Measurements from ENCODE around the gene PARP9.
"Not testable (repeated sequence)": the region's sequence is repeated elsewhere in the genome, so short reads cannot be mapped to it uniquely, and the experiment has no call there.

PARP9 gene

GRCh38 chr3:122505676-122506075, 58.4 kb downstream of the PARP9 start:
- Histone ChIP-seq H3K36me3 (ENCODE audit: control insufficient read depth, insufficient read depth, low read length, severe bottlenecking) (peaks cover 7% of the 10 kb centered on the region), H3K4me3 (ENCODE audit: low read length) (no peak overlapping the region), H3K4me1 (ENCODE audit: control insufficient read depth, insufficient read depth, low read length) (peaks cover 19% of the 10 kb centered on the region), H3K27me3 (replicated peaks; ENCODE audit: control insufficient read depth, insufficient read depth, low read length) (no peaks in the 10 kb centered on the region), H3K9me3 (ENCODE audit: control insufficient read depth, low read length) (no peaks in the 10 kb centered on the region), H3K9ac (ENCODE audit: low read length) (no peak overlapping the region)
- no peak for DNase-seq (ENCODE audit: low read depth)

DNA sequence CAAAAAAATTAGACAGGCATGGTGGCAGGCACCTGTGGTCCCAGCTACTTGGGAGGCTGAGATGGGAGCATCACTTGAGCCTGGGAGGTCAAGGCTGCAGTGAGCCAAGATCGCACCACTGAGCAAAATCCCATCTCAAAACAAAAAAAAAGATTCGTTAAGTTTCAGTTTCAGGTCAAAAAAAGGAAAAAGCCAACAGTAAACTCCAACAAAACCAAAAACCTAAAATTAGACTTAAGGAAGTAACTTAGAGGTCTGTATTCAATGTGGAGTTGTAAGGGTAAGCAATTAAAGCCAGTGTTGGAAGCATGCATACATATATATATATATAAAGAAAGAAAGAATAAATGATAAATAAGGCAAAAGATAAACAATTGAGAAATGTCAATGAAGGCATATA, 61.2 kb downstream of the PARP9 start:
- no peak overlapping the region for H3K4me3 ChIP-seq (ENCODE audit: low read length)
- no peaks in the 10 kb centered on the region for H3K27me3 ChIP-seq (replicated peaks; ENCODE audit: control insufficient read depth, insufficient read depth, low read length)
- no peak overlapping the region for H3K9ac ChIP-seq (ENCODE audit: low read length)
- peaks cover 7% of the 10 kb centered on the region for H3K36me3 ChIP-seq (ENCODE audit: control insufficient read depth, insufficient read depth, low read length, severe bottlenecking)
- no peaks in the 10 kb centered on the region for H3K9me3 ChIP-seq (ENCODE audit: control insufficient read depth, low read length)
- no peak for DNase-seq (ENCODE audit: low read depth)
- H3K4me1 ChIP-seq (ENCODE audit: control insufficient read depth, insufficient read depth, low read length): peaks cover 16% of the 10 kb centered on the region

- peaks cover 7% of the 10 kb centered on the region for H3K36me3 ChIP-seq (ENCODE audit: control insufficient read depth, insufficient read depth, low read length, severe bottlenecking)
- H3K4me3 ChIP-seq (ENCODE audit: low read length): no peak overlapping the region
- DNase-seq (ENCODE audit: low read depth): no peak
- H3K27me3 ChIP-seq (replicated peaks; ENCODE audit: control insufficient read depth, insufficient read depth, low read length): no peaks in the 10 kb centered on the region
- no peaks in the 10 kb centered on the region for H3K9me3 ChIP-seq (ENCODE audit: control insufficient read depth, low read length)
- H3K4me1 ChIP-seq (ENCODE audit: control insufficient read depth, insufficient read depth, low read length): peaks cover 24% of the 10 kb centered on the region
- H3K9ac ChIP-seq (ENCODE audit: low read length): no peak overlapping the region
Measured at GRCh38 chr3:122502139-122502538, 62.0 kb downstream of the PARP9 start.

GRCh38 chr3:122500964-122501363, 63.1 kb downstream of the PARP9 start:
- DNase-seq (ENCODE audit: low read depth); H3K4me3 ChIP-seq (ENCODE audit: low read length); H3K27me3 ChIP-seq (replicated peaks; ENCODE audit: control insufficient read depth, insufficient read depth, low read length); H3K9ac ChIP-seq (ENCODE audit: low read length); H3K36me3 ChIP-seq (ENCODE audit: control insufficient read depth, insufficient read depth, low read length, severe bottlenecking); H3K9me3 ChIP-seq (ENCODE audit: control insufficient read depth, low read length): not testable (repeated sequence)
- peaks cover 33% of the 10 kb centered on the region for H3K4me1 ChIP-seq (ENCODE audit: control insufficient read depth, insufficient read depth, low read length)

DNA sequence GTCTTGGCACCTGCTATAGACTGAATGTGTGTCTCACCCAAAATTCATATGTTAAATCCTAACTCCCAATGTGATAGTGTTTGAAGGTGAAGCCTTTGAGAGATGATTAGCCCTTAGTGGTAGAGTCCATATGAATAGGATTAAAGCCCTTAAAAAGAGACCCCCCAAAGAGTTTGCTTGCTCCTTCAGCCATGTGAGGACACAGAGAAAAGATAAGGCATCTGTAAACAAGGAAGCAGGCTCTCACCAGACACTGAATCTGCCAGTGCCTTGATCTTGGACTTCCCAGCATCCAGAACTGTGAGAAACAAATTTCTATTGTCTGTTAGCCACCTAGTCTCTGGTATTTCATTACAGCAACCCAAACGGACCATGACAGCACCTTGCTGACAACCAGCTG, 65.9 kb downstream of the PARP9 start:
- Histone ChIP-seq H3K4me3 (ENCODE audit: low read length) (no peak overlapping the region), H3K9me3 (ENCODE audit: control insufficient read depth, low read length) (no peaks in the 10 kb centered on the region), H3K9ac (ENCODE audit: low read length) (no peak overlapping the region), H3K36me3 (ENCODE audit: control insufficient read depth, insufficient read depth, low read length, severe bottlenecking) (peaks cover 34% of the 10 kb centered on the region), H3K27me3 (replicated peaks; ENCODE audit: control insufficient read depth, insufficient read depth, low read length) (no peaks in the 10 kb centered on the region), H3K4me1 (ENCODE audit: control insufficient read depth, insufficient read depth, low read length) (peaks cover 33% of the 10 kb centered on the region)
- DNase-seq (ENCODE audit: low read depth): no peak

DNA sequence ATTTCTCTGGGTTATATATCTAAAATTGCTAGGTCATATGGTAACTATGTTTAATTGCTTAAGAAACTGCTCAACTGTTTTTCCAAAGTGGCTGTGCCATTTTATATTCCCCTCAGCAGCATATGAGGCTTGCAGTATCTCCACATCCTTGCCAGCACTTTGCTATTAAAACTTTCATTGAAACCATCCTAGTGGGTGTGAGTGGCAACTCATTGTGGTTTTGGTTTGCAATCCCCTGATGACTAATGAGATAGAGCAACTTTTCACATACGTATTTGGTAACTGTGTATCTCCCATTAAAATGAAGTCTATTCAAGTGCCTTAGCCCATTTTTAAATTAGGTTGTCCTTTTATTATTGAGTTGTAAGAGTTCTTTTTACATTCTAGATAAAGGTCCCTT, 66.7 kb downstream of the PARP9 start:
- DNase-seq (ENCODE audit: low read depth): peak; percentile 78
- Histone ChIP-seq H3K9me3 (ENCODE audit: control insufficient read depth, low read length) (no peaks in the 10 kb centered on the region), H3K4me3 (ENCODE audit: low read length) (no peak overlapping the region), H3K4me1 (ENCODE audit: control insufficient read depth, insufficient read depth, low read length) (peaks cover 32% of the 10 kb centered on the region), H3K9ac (ENCODE audit: low read length) (no peak overlapping the region), H3K27me3 (replicated peaks; ENCODE audit: control insufficient read depth, insufficient read depth, low read length) (no peaks in the 10 kb centered on the region), H3K36me3 (ENCODE audit: control insufficient read depth, insufficient read depth, low read length, severe bottlenecking) (peaks cover 40% of the 10 kb centered on the region)

DNA sequence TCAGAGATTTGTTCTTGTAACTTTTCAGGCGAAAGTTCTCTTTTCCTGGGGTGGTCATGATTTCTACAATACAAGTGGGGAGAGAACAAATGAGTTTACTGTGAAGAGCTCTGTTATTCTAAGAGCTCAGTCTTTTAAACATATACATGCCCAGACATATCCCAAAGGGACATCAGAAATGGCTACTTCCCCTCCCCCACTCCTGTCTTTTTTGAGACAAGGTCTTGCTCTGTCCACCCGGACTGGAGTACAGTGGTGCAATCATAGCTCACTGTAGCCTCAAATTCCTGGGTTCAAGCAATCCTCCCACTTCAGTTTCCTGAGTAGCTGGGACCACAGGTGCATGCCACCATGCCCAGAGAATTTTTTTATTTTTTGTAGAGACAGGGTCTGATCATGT, 67.6 kb downstream of the PARP9 start:
- Histone ChIP-seq H3K9me3 (ENCODE audit: control insufficient read depth, low read length) (no peaks in the 10 kb centered on the region), H3K36me3 (ENCODE audit: control insufficient read depth, insufficient read depth, low read length, severe bottlenecking) (peaks cover 48% of the 10 kb centered on the region), H3K4me1 (ENCODE audit: control insufficient read depth, insufficient read depth, low read length) (peaks cover 23% of the 10 kb centered on the region), H3K9ac (ENCODE audit: low read length) (no peak overlapping the region), H3K27me3 (replicated peaks; ENCODE audit: control insufficient read depth, insufficient read depth, low read length) (no peaks in the 10 kb centered on the region), H3K4me3 (ENCODE audit: low read length) (no peak overlapping the region)
- no peak for DNase-seq (ENCODE audit: low read depth)

GRCh38 chr3:122493296-122493695, 70.8 kb downstream of the PARP9 start:
- Histone ChIP-seq H3K4me3 (ENCODE audit: low read length) (no peak overlapping the region), H3K9ac (ENCODE audit: low read length) (no peak overlapping the region), H3K27me3 (replicated peaks; ENCODE audit: control insufficient read depth, insufficient read depth, low read length) (no peaks in the 10 kb centered on the region), H3K4me1 (ENCODE audit: control insufficient read depth, insufficient read depth, low read length) (peaks cover 18% of the 10 kb centered on the region), H3K9me3 (ENCODE audit: control insufficient read depth, low read length) (no peaks in the 10 kb centered on the region), H3K36me3 (ENCODE audit: control insufficient read depth, insufficient read depth, low read length, severe bottlenecking) (peaks cover 67% of the 10 kb centered on the region)
- peak; percentile 74 for DNase-seq (ENCODE audit: low read depth)

DNA sequence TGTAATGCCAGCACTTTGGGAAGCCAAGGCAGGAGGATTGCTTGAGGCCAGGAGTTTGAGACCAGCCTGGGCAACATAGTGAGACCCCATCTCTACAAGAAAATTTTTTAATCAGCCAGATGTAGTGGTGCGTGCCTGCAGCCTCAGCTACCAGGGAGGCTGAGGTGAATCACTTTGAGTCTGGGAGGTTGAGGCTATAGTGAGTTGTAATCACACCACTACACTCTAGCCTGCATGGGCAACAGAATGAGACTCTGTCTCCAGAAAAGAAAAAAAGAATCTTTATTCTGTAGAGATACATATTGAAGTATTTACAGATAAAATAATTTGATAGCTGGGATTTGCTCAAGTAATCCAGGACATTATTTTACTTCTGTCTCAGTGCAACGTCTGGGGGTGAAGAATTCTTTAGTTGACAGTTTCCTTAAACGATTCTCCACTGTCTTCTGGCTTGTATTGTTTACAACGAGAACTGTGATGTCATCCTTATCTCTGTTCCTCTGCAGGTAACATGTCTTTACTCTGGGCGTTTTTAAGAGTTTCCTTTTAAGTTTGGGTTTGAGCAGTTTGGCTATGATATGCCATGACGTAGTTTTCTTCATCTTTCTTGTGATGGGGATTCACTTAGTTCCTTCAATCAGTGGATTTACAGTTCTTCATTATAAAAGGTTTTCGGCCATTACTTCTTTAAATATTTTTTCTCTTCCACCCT, 75.7 kb downstream of the PARP9 start:
- DNase-seq (ENCODE audit: low read depth): no peak
- H3K4me1 ChIP-seq (ENCODE audit: control insufficient read depth, insufficient read depth, low read length): peaks cover 9% of the 10 kb centered on the region
- no peak overlapping the region for H3K9ac ChIP-seq (ENCODE audit: low read length)
- H3K9me3 ChIP-seq (ENCODE audit: control insufficient read depth, low read length): no peaks in the 10 kb centered on the region
- H3K27me3 ChIP-seq (replicated peaks; ENCODE audit: control insufficient read depth, insufficient read depth, low read length): no peaks in the 10 kb centered on the region
- H3K4me3 ChIP-seq (ENCODE audit: low read length): no peak overlapping the region
- H3K36me3 ChIP-seq (ENCODE audit: control insufficient read depth, insufficient read depth, low read length, severe bottlenecking): peaks cover 41% of the 10 kb centered on the region

- no peak overlapping the region for H3K4me3 ChIP-seq (ENCODE audit: low read length)
- H3K4me1 ChIP-seq (ENCODE audit: control insufficient read depth, insufficient read depth, low read length): peaks cover 19% of the 10 kb centered on the region
- no peaks in the 10 kb centered on the region for H3K9me3 ChIP-seq (ENCODE audit: control insufficient read depth, low read length)
- H3K27me3 ChIP-seq (replicated peaks; ENCODE audit: control insufficient read depth, insufficient read depth, low read length): no peaks in the 10 kb centered on the region
- peak; percentile 67 for DNase-seq (ENCODE audit: low read depth)
- no peak overlapping the region for H3K9ac ChIP-seq (ENCODE audit: low read length)
- peaks cover 16% of the 10 kb centered on the region for H3K36me3 ChIP-seq (ENCODE audit: control insufficient read depth, insufficient read depth, low read length, severe bottlenecking)
Measured at GRCh38 chr3:122484985-122485384, 79.1 kb downstream of the PARP9 start.

- Histone ChIP-seq H3K27me3 (replicated peaks; ENCODE audit: control insufficient read depth, insufficient read depth, low read length) (no peaks in the 10 kb centered on the region), H3K36me3 (ENCODE audit: control insufficient read depth, insufficient read depth, low read length, severe bottlenecking) (peaks cover 7% of the 10 kb centered on the region), H3K4me3 (ENCODE audit: low read length) (no peak overlapping the region), H3K9ac (ENCODE audit: low read length) (no peak overlapping the region), H3K9me3 (ENCODE audit: control insufficient read depth, low read length) (no peaks in the 10 kb centered on the region), H3K4me1 (ENCODE audit: control insufficient read depth, insufficient read depth, low read length) (peaks cover 19% of the 10 kb centered on the region)
- DNase-seq (ENCODE audit: low read depth): no peak
Measured at GRCh38 chr3:122481390-122481789, 82.7 kb downstream of the PARP9 start.
